GM15510 (cell line): Measurements from ENCODE around the gene ITLN1.

Experiments used
- POLR2A ChIP-seq: IDR thresholded peaks from 3 replicates; pipeline ENCODE4 v1.6.1; 2011; ENCODE audit warnings: borderline replicate concordance; ENCODE audit not compliant: insufficient read length; ENCODE audit errors: extremely low read depth

ITLN1 gene

DNA sequence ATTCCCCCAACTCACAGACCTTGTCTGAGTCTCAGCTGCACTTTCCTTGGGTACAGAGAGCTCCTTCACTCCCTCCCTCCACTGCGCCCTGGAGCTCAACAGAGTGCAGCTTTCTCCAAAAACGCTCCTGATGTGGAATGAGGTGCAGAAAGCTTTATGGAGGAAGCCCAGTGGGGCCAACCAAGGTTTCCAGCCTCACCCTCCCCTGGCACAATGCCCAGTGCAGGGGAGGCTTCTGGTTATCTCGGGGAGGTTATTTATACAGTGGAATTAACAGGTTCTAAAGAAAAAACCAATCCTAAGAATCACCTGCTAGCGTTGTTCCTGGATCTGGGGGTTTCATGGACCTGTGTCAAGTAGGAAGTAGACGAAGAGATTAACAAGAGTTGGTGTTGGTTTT lies at the start of gene ITLN1:
Gene ITLN1 (minus strand): TSS at position 139 of the 400 bp plus-strand sequence. CDS start 303 bp downstream, outside the sequence.
- no peak for TF ChIP-seq POLR2A

DNA sequence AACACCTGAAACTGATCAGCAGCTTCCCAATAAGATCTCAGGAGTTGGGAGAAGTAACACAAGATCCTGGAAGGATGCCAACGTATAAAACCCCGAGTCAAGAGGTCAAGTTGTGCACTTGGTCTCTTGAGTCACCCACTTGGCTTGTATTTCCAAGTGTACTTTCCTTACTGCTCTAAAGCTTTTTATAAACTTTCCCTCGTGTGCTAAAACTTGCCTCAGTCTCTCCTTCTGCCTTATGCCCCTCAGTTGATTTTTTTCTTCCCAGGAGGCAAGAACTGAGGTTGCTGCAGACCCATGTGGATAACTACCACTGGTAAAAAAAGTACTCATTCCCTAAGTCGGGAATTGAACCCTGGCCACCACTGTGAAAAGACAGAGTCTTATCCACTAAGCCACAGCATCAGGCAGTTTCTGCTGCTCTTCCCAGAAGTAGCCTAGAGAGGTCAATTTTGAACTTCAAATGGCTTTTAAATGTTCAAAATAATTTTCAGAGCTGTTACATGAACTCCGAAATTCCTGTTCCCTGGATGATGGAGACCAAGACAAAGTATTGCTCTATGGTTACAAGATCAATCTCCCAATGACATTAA lies 40.8 kb upstream of the ITLN1 start:
- TF ChIP-seq POLR2A = no peak

DNA sequence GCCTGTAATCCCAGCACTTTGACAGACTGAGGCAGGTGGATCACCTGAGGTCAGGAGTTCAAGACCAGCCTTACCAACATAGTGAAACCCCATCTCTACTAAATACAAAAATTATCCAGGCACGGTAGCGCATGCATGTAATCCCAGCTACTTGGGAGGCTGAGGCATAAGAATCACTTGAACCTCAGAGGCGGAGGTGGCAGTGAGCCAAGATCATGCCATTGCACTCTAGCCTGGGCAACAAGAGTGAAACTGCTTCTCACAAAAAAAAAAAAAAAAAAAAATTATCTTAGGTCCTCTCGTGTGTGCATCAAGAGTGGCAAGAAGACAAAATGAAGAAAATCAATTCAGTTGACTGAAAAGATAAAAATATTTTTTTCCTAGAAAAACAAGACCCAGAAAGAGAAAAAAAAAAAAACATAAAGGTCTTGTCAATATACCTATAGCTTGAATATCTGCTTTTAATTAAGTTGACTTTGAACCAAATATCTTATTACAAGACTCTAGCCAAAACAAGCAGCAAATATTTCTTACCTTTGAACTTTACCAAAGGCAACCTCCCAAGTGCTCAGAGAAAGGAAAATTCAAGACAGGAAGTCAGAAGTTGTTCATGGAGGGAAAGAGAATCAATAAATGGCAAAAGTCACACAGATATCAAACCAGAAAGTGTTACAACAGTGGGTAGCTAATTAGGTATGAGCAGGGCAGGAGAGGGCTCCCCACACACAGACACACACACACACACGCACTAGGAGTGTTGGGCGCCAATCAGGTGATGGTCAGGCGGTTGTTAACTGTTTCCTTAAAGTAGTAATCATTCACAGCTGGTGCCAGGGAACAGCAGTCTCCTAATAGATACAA lies 40.0 kb upstream of the ITLN1 start:
- no peak for TF ChIP-seq POLR2A

DNA sequence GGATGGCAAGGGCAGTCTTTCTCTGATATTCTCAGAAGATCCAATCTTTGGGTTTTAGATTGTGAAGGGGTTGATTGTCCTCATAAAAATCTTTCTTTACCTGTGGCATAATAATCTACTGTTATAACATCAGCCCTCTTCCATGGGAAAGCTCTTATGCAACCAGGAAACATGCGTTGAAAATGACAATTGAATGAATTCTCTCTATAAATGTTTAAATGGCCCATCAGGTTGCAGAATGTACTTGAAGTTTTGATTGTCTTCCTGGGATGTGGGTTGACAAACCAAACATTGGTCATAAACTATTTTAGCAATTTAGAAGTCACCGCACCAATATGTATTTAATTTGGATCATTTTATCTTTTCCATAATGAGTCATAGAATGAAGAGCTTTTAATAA lies 31.7 kb upstream of the ITLN1 start:
- no peak for TF ChIP-seq POLR2A

DNA sequence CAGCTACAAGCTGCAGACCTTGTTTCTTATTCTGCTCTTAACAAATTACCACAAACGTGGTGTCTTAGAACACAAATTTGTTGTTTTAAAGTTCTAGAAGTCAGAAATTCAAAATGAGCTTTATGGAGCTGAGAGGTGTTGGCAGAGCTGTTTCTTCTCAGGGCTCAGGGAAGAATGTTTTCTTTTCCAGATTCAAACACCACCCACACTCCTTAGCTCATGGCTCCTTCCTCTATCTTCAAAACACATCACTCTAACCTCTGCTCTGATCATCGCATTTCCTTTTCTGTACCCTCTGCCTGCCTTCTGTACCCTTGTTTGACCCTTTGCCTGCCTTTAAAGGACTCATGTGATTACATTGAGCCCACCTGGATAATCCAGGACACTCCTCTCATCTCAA lies 26.9 kb upstream of the ITLN1 start:
- no peak for TF ChIP-seq POLR2A

DNA sequence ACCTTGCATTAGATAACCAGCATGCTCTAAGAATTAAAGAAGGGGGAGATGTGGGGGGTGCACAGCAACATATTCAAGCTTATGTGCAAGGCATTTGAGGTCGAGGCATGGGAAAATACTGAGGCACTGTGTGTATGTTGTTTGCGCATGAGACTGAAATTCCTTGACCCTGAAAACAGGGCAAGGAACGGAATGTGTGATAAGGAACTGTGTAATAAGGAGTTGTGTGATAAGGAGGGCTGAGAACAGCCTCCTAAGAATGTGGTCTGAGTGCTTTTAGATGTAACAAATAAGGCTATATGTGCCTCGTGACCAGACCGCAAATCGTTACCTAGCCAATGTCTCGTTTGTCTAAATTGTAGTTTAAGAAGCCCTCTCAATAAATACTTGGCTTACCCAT lies 26.5 kb upstream of the ITLN1 start:
- no peak for TF ChIP-seq POLR2A

DNA sequence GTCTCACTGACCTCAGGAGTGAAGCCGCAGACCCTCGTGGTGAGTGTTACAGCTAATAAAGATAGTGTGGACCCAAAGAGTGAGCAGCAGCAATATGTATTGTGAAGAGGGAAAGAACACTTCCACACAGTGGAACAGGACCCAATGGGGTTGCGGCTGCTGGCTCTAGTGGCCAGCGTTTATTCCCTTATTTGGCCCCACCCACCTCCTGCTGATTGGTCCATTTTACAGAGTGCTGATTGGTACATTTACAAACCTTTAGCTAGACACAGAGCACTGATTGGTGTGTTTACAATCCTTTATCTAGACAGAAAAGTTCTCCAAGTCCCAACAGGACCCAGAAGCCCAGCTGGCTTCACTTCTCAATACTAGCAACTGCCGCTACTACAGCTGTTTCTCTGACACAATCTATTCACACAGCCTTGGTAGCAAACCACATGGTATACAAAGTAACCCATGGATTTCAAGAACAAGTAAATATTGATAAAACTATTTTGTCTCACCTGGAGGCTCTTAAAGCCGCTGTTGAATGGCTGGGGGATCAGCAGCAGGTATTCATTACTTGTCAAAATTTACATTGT lies 25.3 kb upstream of the ITLN1 start:
- no peak for TF ChIP-seq POLR2A

DNA sequence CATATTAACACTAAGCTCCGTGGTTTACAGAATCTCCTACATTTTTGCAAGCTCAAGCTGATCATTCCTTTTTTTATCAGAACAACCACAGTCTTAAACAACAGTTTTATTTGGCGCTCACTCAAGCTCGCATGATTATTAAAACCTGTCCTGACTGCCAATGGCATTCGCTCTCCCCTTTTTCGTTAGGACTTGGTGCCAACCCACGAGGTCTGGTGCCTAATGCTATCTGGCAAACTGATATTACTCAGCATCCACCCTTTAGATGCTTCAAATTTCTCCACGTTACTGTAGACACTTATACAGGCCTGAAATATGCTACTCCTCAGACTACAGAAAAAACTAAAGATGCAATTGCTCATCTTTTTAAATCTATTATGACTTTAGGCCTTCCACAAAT lies 23.0 kb upstream of the ITLN1 start:
- no peak for TF ChIP-seq POLR2A

DNA sequence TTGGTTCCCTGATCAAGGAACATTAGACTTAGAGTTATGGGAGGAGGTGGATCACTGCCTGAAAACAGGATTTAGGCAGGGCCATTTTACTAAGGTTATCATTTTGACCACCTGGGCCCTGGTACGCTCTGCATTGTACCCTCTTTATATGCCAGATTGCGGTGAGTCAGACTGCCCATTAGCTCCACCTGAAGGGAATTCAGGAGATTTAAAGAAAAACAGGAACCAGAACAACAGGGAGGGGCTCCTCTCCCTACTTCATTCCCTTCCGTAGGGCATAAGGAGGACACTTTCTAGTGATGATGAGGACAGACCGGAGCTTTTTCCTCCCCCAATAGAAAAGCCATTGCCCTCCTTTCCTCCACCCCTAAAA lies 20.6 kb upstream of the ITLN1 start:
- TF ChIP-seq POLR2A = no peak

DNA sequence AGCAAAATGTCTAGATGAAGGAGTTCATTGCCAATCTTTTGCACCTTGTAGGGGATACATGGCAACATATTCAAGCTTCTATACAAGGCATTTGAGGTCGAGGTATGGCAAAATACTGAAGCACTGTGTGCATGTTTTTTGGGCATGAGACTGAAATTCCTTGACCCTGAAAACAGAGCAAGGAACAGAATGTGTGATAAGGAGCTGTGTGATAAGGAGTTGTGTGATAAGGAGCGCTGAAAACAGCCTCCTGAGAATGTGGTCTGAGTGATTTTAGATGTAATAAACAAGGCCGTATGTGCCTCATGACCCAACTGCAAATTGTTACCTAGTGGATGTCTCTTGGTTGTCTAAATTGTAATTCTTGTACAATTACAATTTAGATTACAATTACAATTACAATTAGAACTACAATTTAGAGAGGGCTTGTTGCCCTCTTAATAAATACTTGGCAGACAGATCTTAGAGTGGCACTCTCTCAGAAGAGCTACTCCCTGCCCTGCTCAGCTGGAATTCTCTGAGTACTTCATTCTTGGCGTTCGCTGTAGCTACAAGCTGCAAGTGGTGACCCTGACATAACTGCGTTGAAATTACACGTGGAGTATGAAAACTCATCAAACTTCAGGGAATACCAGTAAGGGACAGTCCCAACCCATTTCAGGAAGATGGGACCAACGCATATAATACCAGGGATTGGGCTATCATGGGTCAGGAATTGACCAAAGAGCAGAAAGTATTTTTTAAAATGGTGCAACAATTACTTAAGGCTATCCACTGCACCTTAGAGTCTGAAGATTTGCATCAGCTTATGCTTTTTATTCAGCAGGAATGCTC lies 20.0 kb upstream of the ITLN1 start:
- TF ChIP-seq POLR2A = no peak

DNA sequence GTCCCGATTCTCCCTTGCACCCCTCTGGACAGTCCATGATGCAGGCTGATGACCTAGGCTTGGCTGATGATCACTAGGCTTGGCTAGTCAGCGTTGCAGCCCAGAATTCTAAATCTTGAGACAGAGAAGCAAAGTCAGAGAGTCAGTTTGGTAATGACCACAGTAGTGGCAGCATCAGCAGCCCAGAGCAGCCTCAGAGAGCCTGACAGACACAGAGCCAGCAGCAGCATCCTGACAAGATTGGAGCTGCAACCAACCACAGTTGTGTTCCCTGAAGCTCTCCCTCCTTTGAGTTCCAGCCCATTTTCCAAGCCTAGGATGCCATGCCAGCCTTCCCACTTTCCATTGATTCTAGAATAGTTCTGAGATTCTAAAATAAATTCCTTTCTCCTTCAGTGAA lies 16.8 kb upstream of the ITLN1 start:
- no peak for TF ChIP-seq POLR2A

DNA sequence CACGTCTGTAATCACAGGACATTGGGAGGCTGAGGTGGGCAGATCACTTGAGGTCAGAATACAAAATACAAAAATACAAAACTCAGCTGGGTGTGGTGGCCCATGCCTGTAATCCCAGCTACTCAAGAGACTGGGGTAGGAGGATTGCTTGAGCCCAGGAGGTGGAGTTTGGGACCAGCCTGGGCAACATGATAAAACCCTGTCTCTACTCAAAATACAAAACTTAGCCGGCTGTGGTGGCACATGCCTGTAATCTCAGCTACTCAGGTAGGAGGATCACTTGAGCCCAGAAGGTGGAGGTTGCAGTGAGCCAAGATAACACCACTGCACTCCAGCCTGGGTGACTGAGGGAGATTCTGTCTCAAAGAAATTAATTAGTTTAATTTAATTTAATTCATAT lies 6.5 kb upstream of the ITLN1 start:
- no peak for TF ChIP-seq POLR2A

DNA sequence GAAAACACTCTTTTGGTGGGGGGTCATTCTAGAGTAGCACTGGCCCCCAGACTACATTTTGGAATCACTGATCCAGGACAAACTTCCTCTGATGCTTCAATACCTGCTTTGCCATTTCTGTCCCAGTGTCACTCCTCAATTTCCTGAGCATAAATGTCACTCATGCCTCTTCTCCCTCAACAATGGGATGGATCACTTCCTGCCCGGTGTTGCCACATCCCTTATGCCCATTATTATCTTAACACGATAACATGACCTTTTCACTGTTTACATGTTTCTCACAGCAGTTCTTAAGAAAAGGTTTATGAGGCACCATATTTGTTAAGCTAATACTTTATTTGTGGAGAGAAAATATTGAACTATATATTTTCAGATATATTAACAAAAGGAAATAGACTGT lies 3.9 kb upstream of the ITLN1 start:
- TF ChIP-seq POLR2A = no peak

DNA sequence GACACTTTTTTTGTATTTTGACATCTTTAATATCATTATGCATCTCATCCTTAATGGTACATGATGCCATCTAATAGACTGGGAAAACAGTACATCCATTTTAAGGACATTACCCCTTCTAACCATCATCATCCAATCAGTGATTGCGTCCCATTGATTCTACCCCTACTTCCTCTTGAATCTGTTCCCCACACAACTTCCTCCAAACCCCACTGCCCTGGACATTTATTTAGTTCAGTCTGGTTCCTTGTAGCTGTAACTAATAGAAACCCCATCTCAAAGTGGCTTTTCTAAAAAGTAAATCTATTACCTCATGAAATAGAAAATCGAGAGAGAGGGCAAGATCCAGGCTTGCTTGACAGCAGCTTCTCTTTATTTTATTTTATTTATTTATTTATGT lies 2.1 kb upstream of the ITLN1 start:
- TF ChIP-seq POLR2A = no peak

DNA sequence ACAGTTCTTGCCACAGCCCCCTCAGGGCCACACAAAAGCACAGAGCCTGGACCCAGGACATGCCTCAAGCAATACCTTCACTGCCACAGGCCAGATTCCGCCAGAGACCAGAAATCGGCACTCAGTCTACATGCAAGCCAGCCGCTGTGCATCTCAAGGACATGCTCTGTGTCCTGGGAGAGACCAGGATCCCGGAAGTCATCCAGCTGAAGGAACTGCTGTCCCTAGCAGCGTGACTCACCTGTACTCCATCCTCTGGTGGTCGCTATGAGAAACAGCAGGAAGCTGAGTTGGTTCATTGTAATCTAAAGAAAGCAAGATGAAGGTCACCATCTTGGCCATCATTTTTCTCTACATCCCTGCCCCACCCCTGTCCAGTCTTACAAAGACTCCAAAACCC lies 401 bp downstream of the ITLN1 start:
- TF ChIP-seq POLR2A = no peak
